22Rv1 (cell line): ENCODE results near the gene SLC26A1.

Source experiments
- CTCF ChIP-seq: fragments of 450-650 bp; IDR thresholded peaks from 2 replicates; pipeline ENCODE4 v1.5.1; 2017; ENCODE audit warnings: mild to moderate bottlenecking
- ZFX ChIP-seq: fragments of 450-650 bp; IDR thresholded peaks from 2 replicates; pipeline ENCODE4 v1.6.1; 2017; ENCODE audit warnings: antibody characterized with exemption, borderline replicate concordance

GRCh38 chr4:946103-946450 is 47.1 kb downstream of the SLC26A1 start:
- TF ChIP-seq CTCF: no peak
- no peak for TF ChIP-seq ZFX
